Measurements from ENCODE around the gene NMT1.

The NMT1 gene

DNA sequence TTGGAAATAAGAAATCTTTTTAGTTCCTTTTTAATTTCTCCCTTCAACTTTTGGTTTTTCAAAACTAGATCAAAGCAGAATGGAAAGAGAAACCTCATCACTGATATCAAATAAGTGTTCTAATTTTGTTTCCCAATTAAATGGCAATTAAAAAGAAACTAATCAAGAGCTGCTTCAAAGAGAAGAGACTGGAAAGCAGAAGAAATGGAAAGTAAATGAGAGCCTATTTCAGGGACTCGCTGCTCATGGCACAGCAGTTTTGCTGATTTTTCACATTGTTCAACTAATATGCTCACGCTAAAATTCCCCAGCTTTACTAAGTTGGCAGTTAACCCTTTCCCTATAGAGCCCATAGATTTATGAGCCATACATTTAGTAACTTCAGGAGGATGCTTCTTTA, 6.5 kb downstream of the NMT1 start:
- TF ChIP-seq, protein P1, sequence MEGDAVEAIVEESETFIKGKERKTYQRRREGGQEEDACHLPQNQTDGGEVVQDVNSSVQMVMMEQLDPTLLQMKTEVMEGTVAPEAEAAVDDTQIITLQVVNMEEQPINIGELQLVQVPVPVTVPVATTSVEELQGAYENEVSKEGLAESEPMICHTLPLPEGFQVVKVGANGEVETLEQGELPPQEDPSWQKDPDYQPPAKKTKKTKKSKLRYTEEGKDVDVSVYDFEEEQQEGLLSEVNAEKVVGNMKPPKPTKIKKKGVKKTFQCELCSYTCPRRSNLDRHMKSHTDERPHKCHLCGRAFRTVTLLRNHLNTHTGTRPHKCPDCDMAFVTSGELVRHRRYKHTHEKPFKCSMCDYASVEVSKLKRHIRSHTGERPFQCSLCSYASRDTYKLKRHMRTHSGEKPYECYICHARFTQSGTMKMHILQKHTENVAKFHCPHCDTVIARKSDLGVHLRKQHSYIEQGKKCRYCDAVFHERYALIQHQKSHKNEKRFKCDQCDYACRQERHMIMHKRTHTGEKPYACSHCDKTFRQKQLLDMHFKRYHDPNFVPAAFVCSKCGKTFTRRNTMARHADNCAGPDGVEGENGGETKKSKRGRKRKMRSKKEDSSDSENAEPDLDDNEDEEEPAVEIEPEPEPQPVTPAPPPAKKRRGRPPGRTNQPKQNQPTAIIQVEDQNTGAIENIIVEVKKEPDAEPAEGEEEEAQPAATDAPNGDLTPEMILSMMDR (IDR thresholded peaks at IDR 0.05; ENCODE audit: insufficient read depth, low read length, missing control alignments): no peak
- no peak for DNase-seq (ENCODE audit: low read depth, low spot score)
- ChIA-PET POLR2A (no interaction called here), CTCF (interaction anchor here (1.0 to 9.1 kb wide), 5 partner anchors 9 to 68 kb away, joined by 3 to 72 read pairs (median 5); partner anchors contain the start of gene ACBD4)
- H3K4me3 ChIP-seq (ENCODE audit: low read depth, low read length): no peak overlapping the region

GRCh38 chr17:45070001-45070400, 8.9 kb downstream of the NMT1 start:
- CTCF ChIA-PET: interaction anchor here (1.6 to 9.1 kb wide), 3 partner anchors 27 to 65 kb away, joined by 4 to 72 read pairs (median 12); partner anchors contain the start of gene ACBD4
- TF ChIP-seq, protein P1 (IDR thresholded peaks at IDR 0.05; ENCODE audit: insufficient read depth, low read length, missing control alignments): no peak

GRCh38 chr17:45070809-45071208, 9.7 kb downstream of the NMT1 start:
- CTCF ChIA-PET: interaction anchor here (1.2 to 9.1 kb wide), 5 partner anchors 8 to 64 kb away, joined by 4 to 72 read pairs (median 12); partner anchors contain the start of gene ACBD4
- TF ChIP-seq, protein P1 (IDR thresholded peaks at IDR 0.05; ENCODE audit: insufficient read depth, low read length, missing control alignments): no peak
- H3K4me3 ChIP-seq (ENCODE audit: low read depth, low read length): no peak overlapping the region
- POLR2A ChIA-PET: interaction anchor here (1.2 kb wide), 1 partner anchor 20 kb away, joined by 3 read pairs; no protein-coding TSS in a partner anchor
- no peak for DNase-seq (ENCODE audit: low read depth, low spot score)

More at GRCh38 chr17:45070001-45070400, 8.9 kb downstream of the NMT1 start:
- no peak for DNase-seq (ENCODE audit: low read depth, low spot score)
- POLR2A ChIA-PET: no interaction called here
- H3K4me3 ChIP-seq (ENCODE audit: low read depth, low read length): no peak overlapping the region

DNA sequence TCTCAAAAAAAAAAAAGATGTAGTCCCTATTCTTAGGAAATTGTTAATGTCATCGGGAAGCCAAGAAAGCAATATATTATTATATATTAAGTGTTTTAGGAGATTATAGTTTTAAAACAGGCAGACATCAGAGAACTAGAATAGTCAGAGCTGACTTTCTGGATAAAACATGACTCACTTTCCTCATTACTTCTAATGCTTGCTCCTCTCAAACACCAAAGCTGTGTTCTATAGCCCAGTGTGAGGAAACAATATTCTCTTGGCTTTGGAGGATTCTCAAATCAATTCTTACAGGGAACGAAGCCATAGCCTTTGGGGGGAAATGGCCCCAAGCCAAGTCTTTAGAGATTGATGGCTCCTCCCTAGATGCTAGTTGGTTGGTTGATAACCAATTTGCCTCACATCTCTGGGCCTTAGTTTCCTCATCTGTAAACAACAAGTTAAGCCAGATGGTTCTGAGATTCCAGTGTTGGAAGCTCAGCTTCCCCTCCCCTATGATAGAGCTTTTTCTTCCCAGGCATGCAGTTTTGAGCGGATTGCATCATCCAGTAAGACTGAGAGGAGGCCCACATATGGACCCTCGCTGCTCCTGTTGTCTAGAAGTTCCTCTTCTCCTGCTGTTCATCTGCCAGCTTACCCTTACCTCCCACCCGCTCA, 12.4 kb downstream of the NMT1 start:
- TF ChIP-seq, protein P1 (IDR thresholded peaks at IDR 0.05; ENCODE audit: insufficient read depth, low read length, missing control alignments): no peak
- POLR2A ChIA-PET: interaction anchor here (0.7 to 1.4 kb wide), 3 partner anchors 12 to 122 kb away, joined by 3 to 7 read pairs (median 3); partner anchors contain the start of genes HEXIM1 and NMT1

DNA sequence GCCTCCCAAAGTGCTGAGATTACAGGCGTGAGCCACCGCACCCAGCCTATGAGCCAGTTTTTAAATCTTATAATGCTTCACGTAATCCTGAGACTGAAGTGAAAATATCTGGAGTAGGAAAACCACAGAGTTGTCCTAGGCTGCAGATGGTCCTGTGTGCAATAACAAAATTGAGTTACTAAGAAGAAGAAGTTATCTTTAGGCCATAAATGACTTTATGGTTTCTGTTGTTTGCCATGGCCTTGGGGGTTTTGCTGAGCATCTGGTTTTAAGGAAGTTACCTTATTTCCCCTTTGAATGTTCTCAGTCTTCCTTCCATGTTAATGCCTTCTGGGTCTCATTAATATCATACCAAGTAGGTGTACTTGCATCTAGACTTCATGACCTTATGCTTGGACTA, 16.5 kb downstream of the NMT1 start:
- H3K4me3 ChIP-seq (ENCODE audit: low read depth, low read length): no peak overlapping the region
- TF ChIP-seq, protein P1 (IDR thresholded peaks at IDR 0.05; ENCODE audit: insufficient read depth, low read length, missing control alignments): no peak
- DNase-seq (ENCODE audit: low read depth, low spot score): no peak
- POLR2A ChIA-PET: no interaction called here
- CTCF ChIA-PET: interaction anchor here (0.7 to 0.9 kb wide), 3 partner anchors 21 to 157 kb away, joined by 3 to 4 read pairs (median 3); no protein-coding TSS in a partner anchor

More for the DNA sequence above, 12.4 kb downstream of the NMT1 start:
- no peak overlapping the region for H3K4me3 ChIP-seq (ENCODE audit: low read depth, low read length)
- CTCF ChIA-PET: interaction anchor here (0.9 to 5.7 kb wide), 5 partner anchors 10 to 24 kb away, joined by 3 to 31 read pairs (median 5); no protein-coding TSS in a partner anchor
- peak; percentile 77 for DNase-seq (ENCODE audit: low read depth, low spot score)

GRCh38 chr17:45081047-45081703, 20.1 kb downstream of the NMT1 start:
- no peak overlapping the region for H3K4me3 ChIP-seq (ENCODE audit: low read depth, low read length)
- DNase-seq (ENCODE audit: low read depth, low spot score): no peak
- TF ChIP-seq, protein P1 (IDR thresholded peaks at IDR 0.05; ENCODE audit: insufficient read depth, low read length, missing control alignments): no peak
- POLR2A ChIA-PET: no interaction called here
- CTCF ChIA-PET: interaction anchor here (1.3 to 1.5 kb wide), 4 partner anchors 15 to 59 kb away, joined by 3 to 7 read pairs (median 4); partner anchors contain the start of gene ACBD4
